Measurements from ENCODE around the gene CPA2. TPM values are rescaled to one million over a fixed set of nuclear protein-coding genes. Genes with fewer than 3 reads are reported as not detected.
"Not testable (repeated sequence)": the region's sequence is repeated elsewhere in the genome, so short reads cannot be mapped to it uniquely, and the experiment has no call there.

CPA2 gene
- total RNA-seq, 1 experiment from 2014 or later, result 1.6 TPM

DNA sequence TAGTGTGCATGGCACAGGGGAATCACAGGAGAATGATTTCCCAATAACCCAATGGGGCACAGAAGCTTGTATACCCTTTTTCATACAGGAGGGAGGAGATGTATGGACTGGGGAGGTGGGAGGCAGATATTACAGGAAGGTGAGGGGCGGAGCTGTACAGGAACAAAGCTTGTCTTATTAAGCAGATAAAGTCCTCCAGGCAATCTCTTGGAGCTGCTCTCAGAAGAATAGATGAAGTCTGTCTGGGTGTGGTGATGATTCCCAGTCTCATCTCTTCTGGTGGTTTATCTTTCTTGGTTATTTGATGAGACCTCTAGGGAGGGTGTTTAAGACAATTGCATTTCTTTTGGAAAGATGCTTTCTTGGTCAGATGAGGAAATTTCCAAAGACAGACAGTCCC is 52.9 kb downstream of the CPA2 start:
- Histone ChIP-seq H3K36me3 (peaks cover 25% of the 10 kb centered on the region), H3K9me3 (no peaks in the 10 kb centered on the region)
- no peak for DNase-seq

GRCh38 chr7:130321542-130322229 is 55.0 kb downstream of the CPA2 start:
- DNase-seq, H3K27me3 ChIP-seq, H3K4me3 ChIP-seq, H3K9me3 ChIP-seq: not testable (repeated sequence)
- peaks cover 18% of the 10 kb centered on the region for H3K36me3 ChIP-seq

More for the DNA sequence above, 52.9 kb downstream of the CPA2 start:
- Histone ChIP-seq H3K4me3 (no peak overlapping the region), H3K27me3 (no peaks in the 10 kb centered on the region)

DNA sequence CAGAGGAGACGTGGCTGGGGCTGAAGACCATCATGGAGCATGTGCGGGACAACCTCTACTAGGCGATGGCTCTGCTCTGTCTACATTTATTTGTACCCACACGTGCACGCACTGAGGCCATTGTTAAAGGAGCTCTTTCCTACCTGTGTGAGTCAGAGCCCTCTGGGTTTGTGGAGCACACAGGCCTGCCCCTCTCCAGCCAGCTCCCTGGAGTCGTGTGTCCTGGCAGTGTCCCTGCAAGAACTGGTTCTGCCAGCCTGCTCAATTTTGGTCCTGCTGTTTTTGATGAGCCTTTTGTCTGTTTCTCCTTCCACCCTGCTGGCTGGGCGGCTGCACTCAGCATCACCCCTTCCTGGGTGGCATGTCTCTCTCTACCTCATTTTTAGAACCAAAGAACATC is 56.0 kb downstream of the CPA2 start:
- Histone ChIP-seq H3K4me3 (no peak overlapping the region), H3K27me3 (no peaks in the 10 kb centered on the region), H3K9me3 (no peaks in the 10 kb centered on the region), H3K36me3 (peaks cover 18% of the 10 kb centered on the region)
- no peak for DNase-seq

- Histone ChIP-seq H3K27me3 (no peaks in the 10 kb centered on the region), H3K4me3 (no peak overlapping the region), H3K9me3 (no peaks in the 10 kb centered on the region), H3K36me3 (peaks cover 10% of the 10 kb centered on the region)
- DNase-seq, result no peak
Observed at GRCh38 chr7:130324306-130324943, 57.8 kb downstream of the CPA2 start.

DNA sequence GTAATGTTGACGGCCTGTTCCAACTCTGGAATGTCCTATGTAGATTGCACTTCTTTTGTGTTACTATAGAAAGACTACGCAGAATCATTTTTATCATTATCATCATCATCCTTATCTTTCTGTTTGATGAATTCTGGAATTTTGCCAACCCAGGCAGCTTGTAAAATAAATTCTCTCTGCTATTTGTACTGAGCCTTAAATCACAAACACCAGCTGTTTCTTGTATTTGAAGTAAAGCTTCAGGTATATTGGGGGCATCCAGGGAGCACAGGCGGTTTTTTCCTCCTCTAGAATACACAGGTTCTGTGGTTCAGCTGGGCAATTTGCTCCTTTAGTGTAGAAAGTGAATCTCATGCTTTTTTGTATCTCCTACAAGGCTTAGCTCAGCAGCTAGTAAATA is 63.0 kb downstream of the CPA2 start:
- Histone ChIP-seq H3K9me3 (no peaks in the 10 kb centered on the region), H3K4me3 (no peak overlapping the region), H3K27me3 (no peaks in the 10 kb centered on the region), H3K36me3 (no peaks in the 10 kb centered on the region)
- no peak for DNase-seq

GRCh38 chr7:130332259-130333053 is 65.8 kb downstream of the CPA2 start:
- Histone ChIP-seq H3K27me3 (no peaks in the 10 kb centered on the region), H3K4me3 (no peak overlapping the region), H3K36me3 (no peaks in the 10 kb centered on the region), H3K9me3 (no peaks in the 10 kb centered on the region)
- DNase-seq, result no peak

GRCh38 chr7:130333832-130334231 is 67.2 kb downstream of the CPA2 start:
- H3K27me3 ChIP-seq, result no peaks in the 10 kb centered on the region
- DNase-seq, result no peak

GRCh38 chr7:130334274-130334673 is 67.6 kb downstream of the CPA2 start:
- no peak overlapping the region for H3K4me3 ChIP-seq
- H3K36me3 ChIP-seq, result no peaks in the 10 kb centered on the region
- no peak for DNase-seq
- no peaks in the 10 kb centered on the region for H3K9me3 ChIP-seq
- no peaks in the 10 kb centered on the region for H3K27me3 ChIP-seq

More at GRCh38 chr7:130333832-130334231, 67.2 kb downstream of the CPA2 start:
- Histone ChIP-seq H3K36me3 (no peaks in the 10 kb centered on the region), H3K4me3 (no peak overlapping the region), H3K9me3 (no peaks in the 10 kb centered on the region)

GRCh38 chr7:130337410-130337971 is 70.8 kb downstream of the CPA2 start:
- Histone ChIP-seq H3K27me3 (no peaks in the 10 kb centered on the region), H3K36me3 (no peaks in the 10 kb centered on the region), H3K9me3 (no peaks in the 10 kb centered on the region), H3K4me3 (no peak overlapping the region)
- no peak for DNase-seq

- Histone ChIP-seq H3K36me3 (no peaks in the 10 kb centered on the region), H3K4me3 (no peak overlapping the region), H3K9me3 (no peaks in the 10 kb centered on the region)
Observed at GRCh38 chr7:130338233-130338632, 71.6 kb downstream of the CPA2 start.

More at GRCh38 chr7:130338233-130338632, 71.6 kb downstream of the CPA2 start:
- H3K27me3 ChIP-seq, result no peaks in the 10 kb centered on the region
- DNase-seq, result no peak

Other genes starting within 250 kb of the CPA2 start
- 18.8 and 25.9 TPM in 2 replicates for gene ZC3HC1, start 215.5 kb upstream of the CPA2 start, total RNA-seq (2014; rRNA removed; shearing (Covaris generic); ENCODE audit: low replicate concordance)
- 8.8 and 11.6 TPM in 2 replicates for gene KLHDC10, start 196.3 kb upstream of the CPA2 start, total RNA-seq (2014; rRNA removed; shearing (Covaris generic); ENCODE audit: low replicate concordance)
- gene TMEM209, start 61.5 kb upstream of the CPA2 start, total RNA-seq (2014; rRNA removed; shearing (Covaris generic); ENCODE audit: low replicate concordance), result 5.1 and 6.6 TPM in 2 replicates
- not detected in 2 replicates for gene SSMEM1, start 59.0 kb upstream of the CPA2 start, total RNA-seq (2014; rRNA removed; shearing (Covaris generic); ENCODE audit: low replicate concordance)
- gene CPA4, start 26.3 kb downstream of the CPA2 start, total RNA-seq (2014; rRNA removed; shearing (Covaris generic); ENCODE audit: low replicate concordance), result 238 and 337 TPM in 2 replicates
- gene CPA5, start 78.0 kb downstream of the CPA2 start, total RNA-seq (2014; rRNA removed; shearing (Covaris generic); ENCODE audit: low replicate concordance), result 0.13 TPM in 1 of 2 replicates, not detected in the other
- not detected in 2 replicates for gene CPA1, start 113.6 kb downstream of the CPA2 start, total RNA-seq (2014; rRNA removed; shearing (Covaris generic); ENCODE audit: low replicate concordance)
- 13.1 and 20.4 TPM in 2 replicates for gene CEP41, start 174.2 kb downstream of the CPA2 start, total RNA-seq (2014; rRNA removed; shearing (Covaris generic); ENCODE audit: low replicate concordance)
- not detected in 2 replicates for gene MEST, start 225.2 kb downstream of the CPA2 start, total RNA-seq (2014; rRNA removed; shearing (Covaris generic); ENCODE audit: low replicate concordance)